IMR-90 (cell line): ENCODE results near the gene DCANP1. TPM values are rescaled to one million over a fixed set of nuclear protein-coding genes. Genes with fewer than 3 reads are reported as not detected.
A peak's percentile ranks its signal among the peaks of the same experiment; 100 is the strongest.

ENCODE experiments used
- ATAC-seq: fragments of 200-7000 bp; cut with Tn5 transposase; 2 replicates; pipeline ENCODE4 v1.9.1; 2020; ENCODE audit warnings: low read depth, mild to moderate bottlenecking, moderate library complexity
- BruUV-seq: library from RNA; stranded (reverse); fragments of 400-500 nt; replicated peaks from 2 replicates; lab custom pipeline; 2021; lab: Mats Ljungman, UMichigan
- CTCF ChIA-PET: fragments of 300-600 bp; formaldehyde crosslinking; extraction: SDS; loops from one replicate; lab custom pipeline; 2021; ENCODE audit warnings: antibody characterized with exemption; lab: Yijun Ruan, JAX
- POLR2A ChIA-PET: fragments of 300-600 bp; sonication (Branson Sonifier 250); formaldehyde crosslinking; loops from one replicate; lab custom pipeline; 2022; ENCODE audit warnings: antibody characterized with exemption; ENCODE audit not compliant: unreplicated experiment; lab: Charles Lee
- DNase-seq: peaks from one replicate; pipeline ENCODE4 v3.0.0; 2013
- H2AFZ ChIP-seq: replicated peaks from 2 replicates; pipeline ENCODE3; 2013; ENCODE audit warnings: low read length, mild to moderate bottlenecking; ENCODE audit not compliant: poor library complexity
- H2AK5ac ChIP-seq: 2 replicates; pipeline ENCODE4 v1.6.1; 2013; ENCODE audit warnings: low read depth, low read length, inconsistent platforms
- H2AK9ac ChIP-seq: replicated peaks from 2 replicates; pipeline ENCODE3; 2013; ENCODE audit warnings: mild to moderate bottlenecking, low read depth, low read length, moderate library complexity; ENCODE audit not compliant: poor library complexity
- H2BK120ac ChIP-seq: 2 replicates; pipeline ENCODE4 v1.6.1; 2013; ENCODE audit warnings: low read depth, low read length, inconsistent platforms
- H2BK15ac ChIP-seq: 3 replicates; pipeline ENCODE4 v1.6.1; 2013; ENCODE audit warnings: low read depth, low read length, inconsistent platforms
- H2BK20ac ChIP-seq: 2 replicates; pipeline ENCODE4 v1.6.1; 2013; ENCODE audit warnings: low read depth, mild to moderate bottlenecking, inconsistent platforms, low read length, moderate library complexity
- H2BK5ac ChIP-seq: 2 replicates; pipeline ENCODE4 v1.6.1; 2013; ENCODE audit warnings: mild to moderate bottlenecking, low read depth, low read length, inconsistent platforms; ENCODE audit not compliant: poor library complexity, severe bottlenecking
- H3K14ac ChIP-seq: replicated peaks from 2 replicates; pipeline ENCODE4 v1.6.1; 2013; ENCODE audit warnings: low read depth, low read length, inconsistent platforms
- H3K18ac ChIP-seq: 2 replicates; pipeline ENCODE4 v1.6.1; 2013; ENCODE audit warnings: low read depth, low read length, control low read depth
- H3K23ac ChIP-seq: 2 replicates; pipeline ENCODE4 v1.6.1; 2013; ENCODE audit warnings: low read depth, low read length, inconsistent platforms
- H3K27ac ChIP-seq: 2 replicates; pipeline ENCODE4 v1.5.1; 2013; ENCODE audit warnings: mild to moderate bottlenecking, control low read depth, low read length; ENCODE audit not compliant: insufficient read depth
- H3K27me3 ChIP-seq: 2 replicates; pipeline ENCODE4 v1.6.1; 2013; ENCODE audit warnings: low read length; ENCODE audit not compliant: control insufficient read depth, insufficient read depth
- H3K36me3 ChIP-seq: 2 replicates; pipeline ENCODE4 v1.6.1; 2013; ENCODE audit warnings: low read length, mixed read lengths; ENCODE audit not compliant: control insufficient read depth, insufficient read depth
- H3K4ac ChIP-seq: 2 replicates; pipeline ENCODE4 v1.6.1; 2013; ENCODE audit warnings: low read depth, low read length, inconsistent platforms
- H3K4me1 ChIP-seq: 2 replicates; pipeline ENCODE4 v1.6.1; 2013; ENCODE audit warnings: low read length, mixed read lengths; ENCODE audit not compliant: control insufficient read depth, insufficient read depth
- H3K4me2 ChIP-seq: 2 replicates; pipeline ENCODE4 v1.6.1; 2013; ENCODE audit warnings: low read depth, mild to moderate bottlenecking, control low read depth, low read length, moderate library complexity
- H3K4me3 ChIP-seq: 2 replicates; pipeline ENCODE4 v1.5.1; 2013; ENCODE audit warnings: low read depth, mild to moderate bottlenecking, control low read depth, low read length, moderate library complexity; ENCODE audit not compliant: insufficient read depth
- H3K56ac ChIP-seq: 2 replicates; pipeline ENCODE4 v1.6.1; 2013; ENCODE audit warnings: low read length, inconsistent platforms; ENCODE audit not compliant: insufficient read depth; ENCODE audit errors: extremely low read depth
- H3K79me1 ChIP-seq, 2 experiments: 2 replicates each; pipeline ENCODE4 v1.6.1; 2013; ENCODE audit warnings: low read length in 2 of 2, inconsistent platforms in 1 of 2, low read depth in 1 of 2
- H3K9ac ChIP-seq: 2 replicates; pipeline ENCODE4 v1.6.1; 2013; ENCODE audit warnings: low read depth, low read length, control low read depth
- H3K9me1 ChIP-seq: 2 replicates; pipeline ENCODE4 v1.6.1; 2013; ENCODE audit warnings: low read length, inconsistent platforms; ENCODE audit not compliant: insufficient read depth
- H3K9me3 ChIP-seq: 2 replicates; pipeline ENCODE4 v1.6.1; 2013; ENCODE audit warnings: low read length; ENCODE audit not compliant: control insufficient read depth, insufficient read depth
- H4K20me1 ChIP-seq: 2 replicates; pipeline ENCODE4 v1.6.1; 2013; ENCODE audit warnings: low read length, inconsistent platforms; ENCODE audit not compliant: insufficient read depth
- H4K5ac ChIP-seq: 2 replicates; pipeline ENCODE4 v1.6.1; 2013; ENCODE audit warnings: mild to moderate bottlenecking, low read depth, low read length, control low read depth
- H4K8ac ChIP-seq, 2 experiments: 2 replicates each; pipeline ENCODE4 v1.6.1; 2013; ENCODE audit warnings: low read depth in 2 of 2, low read length in 2 of 2, control low read depth in 1 of 2, inconsistent platforms in 1 of 2
- H4K91ac ChIP-seq: 2 replicates; pipeline ENCODE4 v1.6.1; 2013; ENCODE audit warnings: low read depth, low read length, inconsistent platforms; ENCODE audit not compliant: insufficient read depth
- BHLHE40 ChIP-seq: fragments of 150-350 bp; IDR thresholded peaks from 2 replicates; pipeline ENCODE4 v1.6.1; 2016; ENCODE audit warnings: mild to moderate bottlenecking, low read depth, low read length
- CEBPB ChIP-seq: IDR thresholded peaks from 2 replicates; pipeline ENCODE4 v1.6.1; 2012; ENCODE audit warnings: low read depth, low read length, improper control_type of control experiment
- CHD1 ChIP-seq: IDR thresholded peaks from 2 replicates; pipeline ENCODE4 v1.6.1; 2012; ENCODE audit warnings: low read depth, low read length, improper control_type of control experiment
- FOS ChIP-seq: fragments of 150-350 bp; IDR thresholded peaks from 2 replicates; pipeline ENCODE4 v1.6.1; 2016; ENCODE audit warnings: low read depth, low read length
- MAZ ChIP-seq: IDR thresholded peaks from 2 replicates; pipeline ENCODE4 v1.6.1; 2012; ENCODE audit warnings: low read depth, mild to moderate bottlenecking, low read length, improper control_type of control experiment, moderate library complexity, borderline replicate concordance
- MXI1 ChIP-seq: IDR thresholded peaks from 2 replicates; pipeline ENCODE4 v1.6.1; 2012; ENCODE audit warnings: low read depth, mild to moderate bottlenecking, low read length, moderate library complexity, borderline replicate concordance
- RCOR1 ChIP-seq: IDR thresholded peaks from 2 replicates; pipeline ENCODE4 v1.6.1; 2012; ENCODE audit warnings: mild to moderate bottlenecking, low read length, improper control_type of control experiment; ENCODE audit not compliant: insufficient replicate concordance
- RFX5 ChIP-seq: IDR thresholded peaks from 2 replicates; pipeline ENCODE4 v1.8.0; 2012; ENCODE audit warnings: low read depth, mild to moderate bottlenecking, low read length, moderate library complexity
- SMC3 ChIP-seq: fragments of 150-350 bp; IDR thresholded peaks from 2 replicates; pipeline ENCODE4 v1.6.1; 2016; ENCODE audit warnings: low read depth, mild to moderate bottlenecking, antibody characterized with exemption, low read length, moderate library complexity
- USF2 ChIP-seq: fragments of 150-350 bp; IDR thresholded peaks from 2 replicates; pipeline ENCODE4 v1.6.1; 2017; ENCODE audit warnings: mild to moderate bottlenecking, antibody characterized with exemption, low read length, low read depth
- WGBS, 2 experiments: methylation state at CpG; one replicate each; pipeline versions ENCODE4 v1.1.5 to v1.1.7; 2013; ENCODE audit warnings: missing lambda C conversion rate in 2 of 2; ENCODE audit not compliant: insufficient read length in 1 of 2; ENCODE audit errors: extremely low coverage in 2 of 2; 5-methylcytosine and 5-hydroxymethylcytosine counted together
- dilution Hi-C: fragments of 300-500 bp; cut with HindIII; formaldehyde crosslinking; loops from one replicate; pipeline ENCODE4 v1.14.3; 2018; ENCODE audit warnings: low sequenced_read_pairs; ENCODE audit not compliant: unreplicated experiment
- in situ Hi-C: fragments of 300-500 bp; cut with MboI; formaldehyde crosslinking; loops from 3 replicates; pipeline ENCODE4 v1.14.3; 2019; ENCODE audit warnings: low sequenced_read_pairs, inconsistent platforms, mixed read lengths
- intact Hi-C: fragments of 100-400 bp; cut with micrococcal nuclease; formaldehyde crosslinking; loops from 2 replicates; pipeline ENCODE4 v1.10.0; 2022
- polyA plus RNA-seq, 3 experiments: library from polyadenylated mRNA; depleted of rRNA; stranded (reverse); fragments of >200 nt; gene quantifications; 2 replicates each; pipeline ENCODE4 v1.2.3, GENCODE V29; 2012; ENCODE audit warnings: low replicate concordance in 1 of 3
- total RNA-seq: library from RNA; depleted of rRNA; stranded (reverse); fragments of >200 nt; gene quantifications from 2 replicates; pipeline ENCODE4 v1.2.3, GENCODE V29; 2012
- TF ChIP-seq, protein P1 (sequence below): fragments of 150-350 bp; IDR thresholded peaks from 2 replicates; pipeline ENCODE4 v1.6.1; 2016; ENCODE audit warnings: low read depth, mild to moderate bottlenecking, low read length, moderate library complexity, borderline replicate concordance
- TF ChIP-seq, protein P2 (sequence below): conservative IDR thresholded peaks from 2 replicates; pipeline ENCODE4 v1.5.1; 2012; ENCODE audit warnings: mild to moderate bottlenecking, low read depth, low read length, improper control_type of control experiment

The DCANP1 gene
- total and polyA plus RNA-seq, 2 of the 4 experiments (the other 2 are of a cell fraction), result not detected

- intact Hi-C loops, result loop anchor here (1.0 kb wide), 2 partner anchors 86 to 364 kb away; no protein-coding TSS in a partner anchor
- ATAC-seq (peak; percentile 99), DNase-seq (peak; percentile 56)
- Histone ChIP-seq H2BK20ac (no peak overlapping the region), H3K79me1 (no peaks in the 10 kb centered on the region), H3K14ac (no peak overlapping the region; the same call in 1 of the 2 replicates), H3K4me2 (peak overlapping the region; percentile 77), H3K4me3 (0 out of 2 replicates have a peak overlapping the region, but pooled peaks have one; percentile 10), H4K5ac (no peak overlapping the region), H3K23ac (no peak overlapping the region), H2BK15ac (no peak overlapping the region), H3K18ac (no peak overlapping the region), H3K9me1 (no peaks in the 10 kb centered on the region), H3K27ac (no peak overlapping the region), H2AK9ac (peak overlapping the region; percentile 21), H3K9ac (no peak overlapping the region), H2AK5ac (no peak overlapping the region), H4K20me1 (no peaks in the 10 kb centered on the region), H2BK5ac (no peak overlapping the region), H4K91ac (no peak overlapping the region), H3K9me3 (no peaks in the 10 kb centered on the region), H3K56ac (no peak overlapping the region), H2AFZ (peak overlapping the region; percentile 92), H3K27me3 (peaks cover 72% of the 10 kb centered on the region), H3K4ac (no peak overlapping the region), H4K8ac (no peak overlapping the region), H2BK120ac (no peak overlapping the region), H3K4me1 (no peaks in the 10 kb centered on the region), H3K36me3 (no peaks in the 10 kb centered on the region)
- dilution Hi-C loops, result loop anchor here (25.0 kb wide), 1 partner anchor 96 kb away; no protein-coding TSS in a partner anchor
- ChIA-PET POLR2A (no interaction called here), CTCF (interaction anchor here (0.6 to 4.9 kb wide), 22 partner anchors 8 to 364 kb away, joined by 3 to 108 read pairs (median 4); no protein-coding TSS in a partner anchor)
- no TSS peak for BruUV-seq
- 19% methylated on average over 39 of the region's 43 CpGs; no CpG with 5 or more reads in 1 of the 2 experiments for WGBS, 2 experiments
- in situ Hi-C loops, result loop anchor here (5.0 to 10.0 kb wide), 2 partner anchors 86 to 368 kb away; partner anchors contain the start of gene SLC25A48
- TF ChIP-seq SMC3 (peak; percentile 94), CHD1 (no peak), BHLHE40 (no peak), MAZ (0 out of 2 replicates have a peak, but pooled peaks have one; percentile 27), RCOR1 (no peak), USF2 (no peak), CEBPB (no peak), FOS (no peak), MXI1 (no peak), RFX5 (no peak)
- TF ChIP-seq, protein P1, sequence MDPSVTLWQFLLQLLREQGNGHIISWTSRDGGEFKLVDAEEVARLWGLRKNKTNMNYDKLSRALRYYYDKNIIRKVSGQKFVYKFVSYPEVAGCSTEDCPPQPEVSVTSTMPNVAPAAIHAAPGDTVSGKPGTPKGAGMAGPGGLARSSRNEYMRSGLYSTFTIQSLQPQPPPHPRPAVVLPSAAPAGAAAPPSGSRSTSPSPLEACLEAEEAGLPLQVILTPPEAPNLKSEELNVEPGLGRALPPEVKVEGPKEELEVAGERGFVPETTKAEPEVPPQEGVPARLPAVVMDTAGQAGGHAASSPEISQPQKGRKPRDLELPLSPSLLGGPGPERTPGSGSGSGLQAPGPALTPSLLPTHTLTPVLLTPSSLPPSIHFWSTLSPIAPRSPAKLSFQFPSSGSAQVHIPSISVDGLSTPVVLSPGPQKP, result no peak
- TF ChIP-seq, protein P2, sequence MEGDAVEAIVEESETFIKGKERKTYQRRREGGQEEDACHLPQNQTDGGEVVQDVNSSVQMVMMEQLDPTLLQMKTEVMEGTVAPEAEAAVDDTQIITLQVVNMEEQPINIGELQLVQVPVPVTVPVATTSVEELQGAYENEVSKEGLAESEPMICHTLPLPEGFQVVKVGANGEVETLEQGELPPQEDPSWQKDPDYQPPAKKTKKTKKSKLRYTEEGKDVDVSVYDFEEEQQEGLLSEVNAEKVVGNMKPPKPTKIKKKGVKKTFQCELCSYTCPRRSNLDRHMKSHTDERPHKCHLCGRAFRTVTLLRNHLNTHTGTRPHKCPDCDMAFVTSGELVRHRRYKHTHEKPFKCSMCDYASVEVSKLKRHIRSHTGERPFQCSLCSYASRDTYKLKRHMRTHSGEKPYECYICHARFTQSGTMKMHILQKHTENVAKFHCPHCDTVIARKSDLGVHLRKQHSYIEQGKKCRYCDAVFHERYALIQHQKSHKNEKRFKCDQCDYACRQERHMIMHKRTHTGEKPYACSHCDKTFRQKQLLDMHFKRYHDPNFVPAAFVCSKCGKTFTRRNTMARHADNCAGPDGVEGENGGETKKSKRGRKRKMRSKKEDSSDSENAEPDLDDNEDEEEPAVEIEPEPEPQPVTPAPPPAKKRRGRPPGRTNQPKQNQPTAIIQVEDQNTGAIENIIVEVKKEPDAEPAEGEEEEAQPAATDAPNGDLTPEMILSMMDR, result peak; percentile 96
These were observed 19.3 kb upstream of the DCANP1 start for GRCh38 chr5:135466178-135467050.
